Measurements from ENCODE around the gene MAGI1. TPM values are rescaled to one million over a fixed set of nuclear protein-coding genes. Genes with fewer than 3 reads are reported as not detected.

MAGI1 gene
- total RNA-seq, 5 donors from 2014 or later (not counting 1 experiment from before 2014, with no cell fraction given) = 0.23 to 0.63 (median 0.29) TPM

GRCh38 chr3:65761446-65762234 is 277.1 kb downstream of the MAGI1 start:
- H3K36me3 ChIP-seq (ENCODE audit: control insufficient read depth in 2 of 2, extremely low read depth in 1 of 2, insufficient read depth in 1 of 2, low read length in 1 of 2) = no peaks in the 10 kb centered on the region
- Mint-ChIP-seq H3K4me1 (no peaks in the 10 kb centered on the region), H3K27ac (no peak overlapping the region), H3K9me3 (no peaks in the 10 kb centered on the region), H3K36me3 (no peaks in the 10 kb centered on the region), H3K4me3 (no peak overlapping the region), H3K27me3 (peaks cover 0 to 6% of the 10 kb centered on the region in 2 donors)
- H3K4me3 ChIP-seq (ENCODE audit: control insufficient read depth in 1 of 2, extremely low read depth in 1 of 2, low read length in 1 of 2) = no peak overlapping the region
- peaks cover 0 to 2% of the 10 kb centered on the region in 2 experiments for H3K27me3 ChIP-seq (replicated peaks in 1 of 2; ENCODE audit: control insufficient read depth in 2 of 2, extremely low read depth in 1 of 2, insufficient read depth in 2 of 2, low read length in 1 of 2)
- no peaks in the 10 kb centered on the region for H3K4me1 ChIP-seq (ENCODE audit: control insufficient read depth in 1 of 2, extremely low read depth in 1 of 2, insufficient read depth in 2 of 2, low read length in 2 of 2)
- H3K9me3 ChIP-seq = no peaks in the 10 kb centered on the region
- POLR2A ChIA-PET = no interaction called here
- CTCF ChIA-PET = no interaction called here
- DNase-seq (no peak), ATAC-seq (replicated peaks in 1 of 4) (no peak)
- no peak overlapping the region for H3K27ac ChIP-seq (ENCODE audit: low read length)
- WGBS (ENCODE audit: insufficient coverage) = 81% methylated on average over 7 of the region's 9 CpGs

GRCh38 chr3:65758876-65759598 is 279.7 kb downstream of the MAGI1 start:
- DNase-seq (no peak), ATAC-seq (replicated peaks in 1 of 4) (no peak)
- H3K27ac Mint-ChIP-seq = no peak overlapping the region
- Histone ChIP-seq H3K9me3 (no peaks in the 10 kb centered on the region), H3K36me3 (ENCODE audit: control insufficient read depth in 2 of 2, extremely low read depth in 1 of 2, insufficient read depth in 1 of 2, low read length in 1 of 2) (no peaks in the 10 kb centered on the region), H3K27me3 (replicated peaks in 1 of 2; ENCODE audit: control insufficient read depth in 2 of 2, extremely low read depth in 1 of 2, insufficient read depth in 2 of 2, low read length in 1 of 2) (peaks cover 0 to 2% of the 10 kb centered on the region in 2 experiments), H3K27ac (ENCODE audit: low read length) (no peak overlapping the region), H3K4me3 (ENCODE audit: control insufficient read depth in 1 of 2, extremely low read depth in 1 of 2, low read length in 1 of 2) (no peak overlapping the region), H3K4me1 (ENCODE audit: control insufficient read depth in 1 of 2, extremely low read depth in 1 of 2, insufficient read depth in 2 of 2, low read length in 2 of 2) (no peaks in the 10 kb centered on the region)
- no CpG with 5 or more reads among the region's 3 CpGs for WGBS (ENCODE audit: insufficient coverage)
- H3K4me1 Mint-ChIP-seq = no peaks in the 10 kb centered on the region
- no peaks in the 10 kb centered on the region for H3K36me3 Mint-ChIP-seq
- POLR2A ChIA-PET = interaction anchor here in 1 of 2 donors (0.7 kb wide), 1 partner anchor 42 kb away, joined by 10 read pairs; no protein-coding TSS in a partner anchor
- no peak overlapping the region for H3K4me3 Mint-ChIP-seq
- H3K9me3 Mint-ChIP-seq = no peaks in the 10 kb centered on the region
- peaks cover 0 to 6% of the 10 kb centered on the region in 2 donors for H3K27me3 Mint-ChIP-seq
- CTCF ChIA-PET = no interaction called here

GRCh38 chr3:65758438-65758837 is 280.3 kb downstream of the MAGI1 start:
- no peaks in the 10 kb centered on the region for H3K9me3 ChIP-seq
- no peak overlapping the region for H3K4me3 ChIP-seq (ENCODE audit: control insufficient read depth in 1 of 2, extremely low read depth in 1 of 2, low read length in 1 of 2)
- H3K36me3 ChIP-seq (ENCODE audit: control insufficient read depth in 2 of 2, extremely low read depth in 1 of 2, insufficient read depth in 1 of 2, low read length in 1 of 2) = no peaks in the 10 kb centered on the region
- no peaks in the 10 kb centered on the region for H3K9me3 Mint-ChIP-seq
- peaks cover 0 to 6% of the 10 kb centered on the region in 2 donors for H3K27me3 Mint-ChIP-seq
- H3K27me3 ChIP-seq (replicated peaks in 1 of 2; ENCODE audit: control insufficient read depth in 2 of 2, extremely low read depth in 1 of 2, insufficient read depth in 2 of 2, low read length in 1 of 2) = peaks cover 0 to 2% of the 10 kb centered on the region in 2 experiments
- no peaks in the 10 kb centered on the region for H3K4me1 Mint-ChIP-seq
- H3K4me3 Mint-ChIP-seq = no peak overlapping the region
- DNase-seq = no peak
- WGBS (ENCODE audit: insufficient coverage) = no CpG with 5 or more reads among the region's 5 CpGs
- ChIA-PET POLR2A (no interaction called here), CTCF (no interaction called here)
- no peaks in the 10 kb centered on the region for H3K4me1 ChIP-seq (ENCODE audit: control insufficient read depth in 1 of 2, extremely low read depth in 1 of 2, insufficient read depth in 2 of 2, low read length in 2 of 2)
- no peak overlapping the region for H3K27ac Mint-ChIP-seq
- ATAC-seq (replicated peaks in 1 of 4) = no peak
- H3K27ac ChIP-seq (ENCODE audit: low read length) = no peak overlapping the region
- no peaks in the 10 kb centered on the region for H3K36me3 Mint-ChIP-seq

GRCh38 chr3:65752636-65753035 is 286.1 kb downstream of the MAGI1 start:
- no peaks in the 10 kb centered on the region for H3K9me3 Mint-ChIP-seq
- H3K4me3 Mint-ChIP-seq = no peak overlapping the region
- H3K4me1 Mint-ChIP-seq = no peaks in the 10 kb centered on the region
- no peak overlapping the region for H3K27ac Mint-ChIP-seq
- Histone ChIP-seq H3K9me3 (no peaks in the 10 kb centered on the region), H3K27me3 (replicated peaks in 1 of 2; ENCODE audit: control insufficient read depth in 2 of 2, extremely low read depth in 1 of 2, insufficient read depth in 2 of 2, low read length in 1 of 2) (no peaks in the 10 kb centered on the region), H3K4me1 (ENCODE audit: control insufficient read depth in 1 of 2, extremely low read depth in 1 of 2, insufficient read depth in 2 of 2, low read length in 2 of 2) (no peaks in the 10 kb centered on the region), H3K4me3 (ENCODE audit: control insufficient read depth in 1 of 2, extremely low read depth in 1 of 2, low read length in 1 of 2) (no peak overlapping the region), H3K27ac (ENCODE audit: low read length) (no peak overlapping the region), H3K36me3 (ENCODE audit: control insufficient read depth in 2 of 2, extremely low read depth in 1 of 2, insufficient read depth in 1 of 2, low read length in 1 of 2) (no peaks in the 10 kb centered on the region)
- ChIA-PET POLR2A (no interaction called here), CTCF (no interaction called here)
- no peak for ATAC-seq (replicated peaks in 1 of 4)
- WGBS (ENCODE audit: insufficient coverage) = 75% methylated on average over 1 of the region's 1 CpG
- H3K36me3 Mint-ChIP-seq = no peaks in the 10 kb centered on the region
- no peaks in the 10 kb centered on the region for H3K27me3 Mint-ChIP-seq
- DNase-seq = no peak

GRCh38 chr3:65751123-65751700 is 287.5 kb downstream of the MAGI1 start:
- no peaks in the 10 kb centered on the region for H3K9me3 ChIP-seq
- no peaks in the 10 kb centered on the region for H3K27me3 Mint-ChIP-seq
- no peaks in the 10 kb centered on the region for H3K9me3 Mint-ChIP-seq
- H3K27me3 ChIP-seq (replicated peaks in 1 of 2; ENCODE audit: control insufficient read depth in 2 of 2, extremely low read depth in 1 of 2, insufficient read depth in 2 of 2, low read length in 1 of 2) = no peaks in the 10 kb centered on the region
- H3K27ac Mint-ChIP-seq = no peak overlapping the region
- no peak overlapping the region for H3K4me3 Mint-ChIP-seq
- POLR2A ChIA-PET = no interaction called here
- no peaks in the 10 kb centered on the region for H3K4me1 ChIP-seq (ENCODE audit: control insufficient read depth in 1 of 2, extremely low read depth in 1 of 2, insufficient read depth in 2 of 2, low read length in 2 of 2)
- CTCF ChIA-PET = interaction anchor here in 1 of 2 donors (0.6 kb wide), 1 partner anchor 1072 kb away, joined by 5 read pairs; no protein-coding TSS in a partner anchor
- 25% methylated on average over 1 of the region's 5 CpGs for WGBS (ENCODE audit: insufficient coverage)
- no peaks in the 10 kb centered on the region for H3K36me3 ChIP-seq (ENCODE audit: control insufficient read depth in 2 of 2, extremely low read depth in 1 of 2, insufficient read depth in 1 of 2, low read length in 1 of 2)
- DNase-seq (no peak), ATAC-seq (replicated peaks in 1 of 4) (no peak)
- H3K4me1 Mint-ChIP-seq = no peaks in the 10 kb centered on the region
- no peak overlapping the region for H3K4me3 ChIP-seq (ENCODE audit: control insufficient read depth in 1 of 2, extremely low read depth in 1 of 2, low read length in 1 of 2)
- H3K27ac ChIP-seq (ENCODE audit: low read length) = no peak overlapping the region
- no peaks in the 10 kb centered on the region for H3K36me3 Mint-ChIP-seq

- Histone ChIP-seq H3K27ac (ENCODE audit: low read length) (no peak overlapping the region), H3K9me3 (no peaks in the 10 kb centered on the region), H3K4me3 (ENCODE audit: control insufficient read depth in 1 of 2, extremely low read depth in 1 of 2, low read length in 1 of 2) (no peak overlapping the region), H3K27me3 (replicated peaks in 1 of 2; ENCODE audit: control insufficient read depth in 2 of 2, extremely low read depth in 1 of 2, insufficient read depth in 2 of 2, low read length in 1 of 2) (no peaks in the 10 kb centered on the region), H3K36me3 (ENCODE audit: control insufficient read depth in 2 of 2, extremely low read depth in 1 of 2, insufficient read depth in 1 of 2, low read length in 1 of 2) (no peaks in the 10 kb centered on the region), H3K4me1 (ENCODE audit: control insufficient read depth in 1 of 2, extremely low read depth in 1 of 2, insufficient read depth in 2 of 2, low read length in 2 of 2) (no peaks in the 10 kb centered on the region)
- no peaks in the 10 kb centered on the region for H3K27me3 Mint-ChIP-seq
- no peaks in the 10 kb centered on the region for H3K36me3 Mint-ChIP-seq
- ChIA-PET CTCF (interaction anchor here in 1 of 2 donors (0.5 kb wide), 1 partner anchor 41 kb away, joined by 4 read pairs; no protein-coding TSS in a partner anchor), POLR2A (no interaction called here)
- DNase-seq = no peak
- no peak overlapping the region for H3K27ac Mint-ChIP-seq
- WGBS (ENCODE audit: insufficient coverage) = no CpG with 5 or more reads among the region's 1 CpG
- ATAC-seq (replicated peaks in 1 of 4) = no peak
- no peaks in the 10 kb centered on the region for H3K9me3 Mint-ChIP-seq
- no peaks in the 10 kb centered on the region for H3K4me1 Mint-ChIP-seq
- H3K4me3 Mint-ChIP-seq = no peak overlapping the region
Measured at GRCh38 chr3:65749066-65749465, 289.7 kb downstream of the MAGI1 start.
